Sigmoid colon (tissue), 4 donors: ENCODE results near the gene PTPDC1.

ENCODE experiments used
- POLR2A ChIP-seq, 2 donors: fragments of 450-650 bp; IDR thresholded peaks; one replicate each; pipeline ENCODE4 v1.6.1; 2016; ENCODE audit warnings: antibody characterized with exemption in 2 of 2, mild to moderate bottlenecking in 2 of 2, moderate library complexity in 2 of 2
- POLR2AphosphoS5 ChIP-seq, 4 donors: sonication (generic); formaldehyde crosslinking; IDR thresholded peaks; one replicate each; pipeline ENCODE4 v1.6.1; 2017; ENCODE audit warnings: antibody characterized with exemption in 4 of 4
- TF ChIP-seq, protein P1 (sequence below), 4 experiments: fragments of 450-650 bp in 3 of 4; fragments of 200-600 bp in 1 of 4; IDR thresholded peaks; one replicate each; pipeline ENCODE4 v1.5.1; 2016 to 2019; ENCODE audit warnings: antibody characterized with exemption in 4 of 4, mild to moderate bottlenecking in 3 of 4, moderate library complexity in 2 of 4

- TF ChIP-seq, protein P1, sequence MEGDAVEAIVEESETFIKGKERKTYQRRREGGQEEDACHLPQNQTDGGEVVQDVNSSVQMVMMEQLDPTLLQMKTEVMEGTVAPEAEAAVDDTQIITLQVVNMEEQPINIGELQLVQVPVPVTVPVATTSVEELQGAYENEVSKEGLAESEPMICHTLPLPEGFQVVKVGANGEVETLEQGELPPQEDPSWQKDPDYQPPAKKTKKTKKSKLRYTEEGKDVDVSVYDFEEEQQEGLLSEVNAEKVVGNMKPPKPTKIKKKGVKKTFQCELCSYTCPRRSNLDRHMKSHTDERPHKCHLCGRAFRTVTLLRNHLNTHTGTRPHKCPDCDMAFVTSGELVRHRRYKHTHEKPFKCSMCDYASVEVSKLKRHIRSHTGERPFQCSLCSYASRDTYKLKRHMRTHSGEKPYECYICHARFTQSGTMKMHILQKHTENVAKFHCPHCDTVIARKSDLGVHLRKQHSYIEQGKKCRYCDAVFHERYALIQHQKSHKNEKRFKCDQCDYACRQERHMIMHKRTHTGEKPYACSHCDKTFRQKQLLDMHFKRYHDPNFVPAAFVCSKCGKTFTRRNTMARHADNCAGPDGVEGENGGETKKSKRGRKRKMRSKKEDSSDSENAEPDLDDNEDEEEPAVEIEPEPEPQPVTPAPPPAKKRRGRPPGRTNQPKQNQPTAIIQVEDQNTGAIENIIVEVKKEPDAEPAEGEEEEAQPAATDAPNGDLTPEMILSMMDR (IDR thresholded peaks at IDR 0.05), result no peak
- TF ChIP-seq POLR2A (IDR thresholded peaks at IDR 0.05) (no peak), POLR2AphosphoS5 (IDR thresholded peaks at IDR 0.05) (no peak)
Measured at GRCh38 chr9:94076557-94076956, 7.7 kb upstream of the PTPDC1 start.
